NCI-H1436 treated with DMSO at 0.1 percent for 48 hours (cell line): Measurements from ENCODE around the gene PSMC3.

ENCODE experiments used
- DNase-seq: peaks from one replicate; lab custom pipeline; 2025; lab: John Stamatoyannopoulos, UW

PSMC3 gene

GRCh38 chr11:47375546-47376085 lies 50.6 kb downstream of the PSMC3 start:
- DNase-seq: no peak

GRCh38 chr11:47375020-47375419 lies 51.2 kb downstream of the PSMC3 start:
- no peak for DNase-seq

- DNase-seq: no peak
These were observed 51.6 kb downstream of the PSMC3 start for GRCh38 chr11:47374720-47375019.

- DNase-seq: no peak
These were observed 52.1 kb downstream of the PSMC3 start for GRCh38 chr11:47373876-47374719.

- no peak for DNase-seq
These were observed 53.8 kb downstream of the PSMC3 start for GRCh38 chr11:47372422-47372821.

- no peak for DNase-seq
These were observed 56.6 kb downstream of the PSMC3 start for GRCh38 chr11:47369676-47370075.
